Keratinocyte (primary cell): ENCODE results near the gene RRBP1. TPM values are rescaled to one million over a fixed set of nuclear protein-coding genes. Genes with fewer than 3 reads are reported as not detected.

ENCODE experiments used
- DNase-seq: peaks from one replicate; pipeline ENCODE4 v3.0.0-alpha.2; 2011; ENCODE audit warnings: low read depth, missing footprints, low spot score
- FAIRE-seq: peaks from 2 replicates; lab custom pipeline; 2011; peaks lifted over from hg19 to GRCh38; lab: Jason Lieb, UNC
- H2AFZ ChIP-seq: 2 replicates; pipeline ENCODE4 v1.6.0; 2012; ENCODE audit warnings: low read length, control low read depth, inconsistent platforms; ENCODE audit not compliant: control insufficient read depth
- H3K27ac ChIP-seq: 2 replicates; pipeline ENCODE4 v1.5.1; 2011; ENCODE audit warnings: low read length; ENCODE audit not compliant: control insufficient read depth, insufficient read depth
- H3K27me3 ChIP-seq: 3 replicates; pipeline ENCODE4 v1.6.0; 2011; ENCODE audit warnings: low read length; ENCODE audit not compliant: control insufficient read depth, insufficient read depth; ENCODE audit errors: extremely low read depth
- H3K36me3 ChIP-seq, 2 experiments: 2 replicates in 1 of 2; 3 replicates in 1 of 2; pipeline ENCODE4 v1.5.1; 2011; ENCODE audit warnings: low read length in 2 of 2, mild to moderate bottlenecking in 1 of 2; ENCODE audit not compliant: control insufficient read depth in 2 of 2, insufficient read depth in 2 of 2; ENCODE audit errors: extremely low read depth in 1 of 2
- H3K4me1 ChIP-seq: 3 replicates; pipeline ENCODE4 v1.5.1; 2011; ENCODE audit warnings: low read length; ENCODE audit not compliant: control insufficient read depth, insufficient read depth; ENCODE audit errors: extremely low read depth
- H3K4me2 ChIP-seq: 3 replicates; pipeline ENCODE4 v1.6.0; 2011; ENCODE audit warnings: low read depth, low read length; ENCODE audit not compliant: control insufficient read depth, insufficient read depth; ENCODE audit errors: extremely low read depth
- H3K4me3 ChIP-seq, 3 experiments: fragments of 200-600 bp in 1 of 3; sonication (generic) in 1 of 3; 2 replicates in 2 of 3; 3 replicates in 1 of 3; pipeline ENCODE4 v1.5.1; 2011 to 2016; ENCODE audit warnings: low read length in 3 of 3, mild to moderate bottlenecking in 3 of 3, control low read depth in 2 of 3, inconsistent platforms in 1 of 3, low read depth in 1 of 3, mixed read lengths in 1 of 3, mixed run types in 1 of 3, moderate library complexity in 1 of 3; ENCODE audit not compliant: control insufficient read depth in 2 of 3, insufficient read depth in 2 of 3; ENCODE audit errors: extremely low read depth in 1 of 3
- H3K79me2 ChIP-seq: 2 replicates; pipeline ENCODE4 v1.6.0; 2012; ENCODE audit warnings: low read length; ENCODE audit not compliant: control insufficient read depth, insufficient read depth
- H3K9ac ChIP-seq: 3 replicates; pipeline ENCODE4 v1.6.0; 2011; ENCODE audit warnings: low read length; ENCODE audit not compliant: control insufficient read depth, insufficient read depth; ENCODE audit errors: extremely low read depth
- H3K9me1 ChIP-seq: 3 replicates; pipeline ENCODE4 v1.6.0; 2011; ENCODE audit warnings: low read length; ENCODE audit not compliant: control insufficient read depth, insufficient read depth; ENCODE audit errors: extremely low read depth
- H3K9me3 ChIP-seq: 2 replicates; pipeline ENCODE4 v1.5.1; 2012; ENCODE audit warnings: low read depth, low read length; ENCODE audit not compliant: control insufficient read depth
- H4K20me1 ChIP-seq: 3 replicates; pipeline ENCODE4 v1.6.0; 2011; ENCODE audit warnings: low read length; ENCODE audit not compliant: control insufficient read depth, insufficient read depth; ENCODE audit errors: extremely low read depth
- CTCF ChIP-seq, 3 experiments: IDR thresholded peaks in 1 of 3; conservative IDR thresholded peaks in 1 of 3; optimal IDR thresholded peaks in 1 of 3; 2 replicates in 2 of 3; 3 replicates in 1 of 3; pipeline versions ENCODE3 to v1.5.1; 2011; ENCODE audit warnings: low read length in 3 of 3, mild to moderate bottlenecking in 3 of 3, moderate library complexity in 2 of 3, control low read depth in 1 of 3, inconsistent platforms in 1 of 3; ENCODE audit not compliant: insufficient read depth in 2 of 3; ENCODE audit errors: extremely low read depth in 1 of 3
- EZH2 ChIP-seq: IDR thresholded peaks from one replicate; pipeline ENCODE4 v1.6.1; 2012; ENCODE audit warnings: inconsistent platforms, mild to moderate bottlenecking, low read length, moderate library complexity
- dilution Hi-C: fragments of 300-500 bp; cut with MboI; formaldehyde crosslinking; loops from one replicate; pipeline ENCODE4 v1.7.0; 2020; ENCODE audit warnings: low sequenced_read_pairs; ENCODE audit not compliant: extremely low pct_ligation_motif_present
- polyA plus RNA-seq, 5 experiments: library from polyadenylated mRNA; depleted of rRNA in 3 of 5; stranded (reverse) in 3 of 5; stranded (forward) in 1 of 5; unstranded in 1 of 5; fragments of >200 nt; gene quantifications; 1 replicate in 1 of 5; 2 replicates in 3 of 5; 3 replicates in 1 of 5; pipeline versions ENCODE4 v1.2.1 to v1.2.3, GENCODE V29; 2011 to 2012; ENCODE audit warnings: missing spikeins in 2 of 5, low read depth in 1 of 5, low replicate concordance in 1 of 5

RRBP1 gene
- polyA plus RNA-seq, 1 donor (not counting 4 experiments of a cell fraction or from before 2014, with no cell fraction given) = 43.9 TPM

GRCh38 chr20:17617868-17618672, 64.0 kb downstream of the RRBP1 start:
- H2AFZ ChIP-seq = no peak overlapping the region
- H3K9ac ChIP-seq = no peak overlapping the region
- H3K36me3 ChIP-seq = peaks cover 50 to 64% of the 10 kb centered on the region in 2 experiments
- no peaks in the 10 kb centered on the region for H3K4me1 ChIP-seq
- H3K9me1 ChIP-seq = no peaks in the 10 kb centered on the region
- DNase-seq (no peak), FAIRE-seq (no peak)
- H3K27me3 ChIP-seq = no peaks in the 10 kb centered on the region
- H3K4me2 ChIP-seq = no peak overlapping the region
- no peaks in the 10 kb centered on the region for H3K9me3 ChIP-seq
- no peak overlapping the region for H3K4me3 ChIP-seq
- no peaks in the 10 kb centered on the region for H3K79me2 ChIP-seq
- TF ChIP-seq EZH2 (no peak), CTCF (optimal IDR thresholded peaks at IDR 0.05 in 1 of 3, IDR thresholded peaks at IDR 0.05 in 1 of 3, conservative IDR thresholded peaks at IDR 0.05 in 1 of 3; ENCODE audit: extremely low read depth in 1 of 3, insufficient read depth in 2 of 3, low read length in 3 of 3) (no peak)
- dilution Hi-C loops = no loop called here
- H3K27ac ChIP-seq = no peak overlapping the region
- no peaks in the 10 kb centered on the region for H4K20me1 ChIP-seq

- Histone ChIP-seq H3K4me2 (no peak overlapping the region), H4K20me1 (no peaks in the 10 kb centered on the region), H3K4me3 (no peak overlapping the region), H3K27ac (no peak overlapping the region), H3K9ac (no peak overlapping the region), H3K36me3 (peaks cover 46 to 57% of the 10 kb centered on the region in 2 experiments), H3K4me1 (peaks cover 7% of the 10 kb centered on the region), H3K9me1 (no peaks in the 10 kb centered on the region), H3K9me3 (no peaks in the 10 kb centered on the region), H3K27me3 (no peaks in the 10 kb centered on the region), H3K79me2 (no peaks in the 10 kb centered on the region), H2AFZ (no peak overlapping the region)
- dilution Hi-C loops = no loop called here
- no peak for FAIRE-seq
- TF ChIP-seq EZH2 (no peak), CTCF (optimal IDR thresholded peaks at IDR 0.05 in 1 of 3, IDR thresholded peaks at IDR 0.05 in 1 of 3, conservative IDR thresholded peaks at IDR 0.05 in 1 of 3; ENCODE audit: extremely low read depth in 1 of 3, insufficient read depth in 2 of 3, low read length in 3 of 3) (peak; percentile 60 to 84 (median 61))
- DNase-seq = no peak
These were observed 64.7 kb downstream of the RRBP1 start for GRCh38 chr20:17617212-17617867.
